H9 (cell line): Measurements from ENCODE around the gene PLCG1. TPM values are rescaled to one million over a fixed set of nuclear protein-coding genes. Genes with fewer than 3 reads are reported as not detected.

Source experiments
- DNase-seq: peaks from one replicate; pipeline ENCODE4 v3.0.0-alpha.2; 2017
- H2AFZ ChIP-seq: one replicate; pipeline ENCODE4 v1.6.1; 2013; ENCODE audit warnings: mild to moderate bottlenecking, low read length, control low read depth, moderate library complexity
- H2AK5ac ChIP-seq: 2 replicates; pipeline ENCODE4 v1.6.1; 2013; ENCODE audit warnings: low read length, control low read depth, mixed read lengths; ENCODE audit not compliant: insufficient read length
- H2BK120ac ChIP-seq: one replicate; pipeline ENCODE4 v1.6.1; 2013; ENCODE audit warnings: low read depth, mild to moderate bottlenecking, low read length, control low read depth, inconsistent platforms; ENCODE audit not compliant: poor library complexity, severe bottlenecking
- H2BK12ac ChIP-seq: 2 replicates; pipeline ENCODE4 v1.6.1; 2013; ENCODE audit warnings: low read length, control low read depth, mixed read lengths, low read depth; ENCODE audit not compliant: insufficient read length
- H2BK15ac ChIP-seq: 2 replicates; pipeline ENCODE4 v1.6.1; 2013; ENCODE audit warnings: low read depth, low read length, control low read depth
- H2BK20ac ChIP-seq: one replicate; pipeline ENCODE4 v1.6.1; 2013; ENCODE audit warnings: low read depth, mild to moderate bottlenecking, low read length, control low read depth, inconsistent platforms; ENCODE audit not compliant: poor library complexity, severe bottlenecking
- H2BK5ac ChIP-seq: 2 replicates; pipeline ENCODE4 v1.6.1; 2013; ENCODE audit warnings: low read length, control low read depth, mixed read lengths; ENCODE audit not compliant: insufficient read length
- H3K14ac ChIP-seq: 2 replicates; pipeline ENCODE4 v1.6.1; 2013; ENCODE audit warnings: low read length, control low read depth; ENCODE audit not compliant: insufficient read depth
- H3K18ac ChIP-seq: 2 replicates; pipeline ENCODE4 v1.6.1; 2013; ENCODE audit warnings: low read depth, mild to moderate bottlenecking, mixed read lengths, low read length, control low read depth; ENCODE audit not compliant: insufficient read length
- H3K23ac ChIP-seq: 2 replicates; pipeline ENCODE4 v1.6.1; 2013; ENCODE audit warnings: low read length, control low read depth, mixed read lengths, low read depth; ENCODE audit not compliant: insufficient read length
- H3K23me2 ChIP-seq: 2 replicates; pipeline ENCODE4 v1.6.1; 2013; ENCODE audit warnings: low read depth, mild to moderate bottlenecking, mixed read lengths, low read length, control low read depth; ENCODE audit not compliant: insufficient read length, poor library complexity, severe bottlenecking
- H3K27ac ChIP-seq: 2 replicates; pipeline ENCODE4 v1.5.1; 2013; ENCODE audit warnings: low read length, control low read depth, mixed read lengths, low read depth; ENCODE audit not compliant: insufficient read length
- H3K27me3 ChIP-seq: 2 replicates; pipeline ENCODE4 v1.6.1; 2013; ENCODE audit warnings: low read length, control low read depth, inconsistent platforms; ENCODE audit not compliant: insufficient read depth
- H3K4ac ChIP-seq: 2 replicates; pipeline ENCODE4 v1.6.1; 2013; ENCODE audit warnings: low read depth, mild to moderate bottlenecking, control low read depth, inconsistent platforms, low read length, moderate library complexity
- H3K4me1 ChIP-seq: 2 replicates; pipeline ENCODE4 v1.6.1; 2013; ENCODE audit warnings: low read length, control low read depth, inconsistent platforms; ENCODE audit not compliant: insufficient read depth
- H3K4me2 ChIP-seq: 2 replicates; pipeline ENCODE4 v1.6.1; 2013; ENCODE audit warnings: low read length, control low read depth, mixed read lengths; ENCODE audit not compliant: insufficient read length, insufficient read depth
- H3K56ac ChIP-seq: 2 replicates; pipeline ENCODE4 v1.6.1; 2013; ENCODE audit warnings: low read depth, mild to moderate bottlenecking, mixed read lengths, low read length, control low read depth; ENCODE audit not compliant: insufficient read length
- H3K79me1 ChIP-seq: 2 replicates; pipeline ENCODE4 v1.6.1; 2013; ENCODE audit warnings: low read depth, mild to moderate bottlenecking, moderate library complexity, low read length, control low read depth, inconsistent platforms; ENCODE audit not compliant: insufficient read depth, poor library complexity, severe bottlenecking
- H3K79me2 ChIP-seq: 2 replicates; pipeline ENCODE4 v1.6.1; 2013; ENCODE audit warnings: low read length, control low read depth, inconsistent platforms; ENCODE audit not compliant: insufficient read depth
- H3K9ac ChIP-seq: 2 replicates; pipeline ENCODE4 v1.6.1; 2013; ENCODE audit warnings: low read length, control low read depth, mixed read lengths; ENCODE audit not compliant: insufficient read length; ENCODE audit errors: extremely low read depth
- H3K9me3 ChIP-seq: one replicate; pipeline ENCODE4 v1.6.1; 2013; ENCODE audit warnings: low read depth, low read length, inconsistent platforms; ENCODE audit not compliant: control insufficient read depth
- H3T11ph ChIP-seq: one replicate; pipeline ENCODE4 v1.6.1; 2013; ENCODE audit warnings: mild to moderate bottlenecking, low read length, control low read depth, inconsistent platforms
- H4K20me1 ChIP-seq: one replicate; pipeline ENCODE4 v1.6.1; 2013; ENCODE audit not compliant: control insufficient read depth, insufficient read length, insufficient read depth
- H4K5ac ChIP-seq: 2 replicates; pipeline ENCODE4 v1.6.1; 2013; ENCODE audit warnings: low read depth, mild to moderate bottlenecking, mixed read lengths, low read length, control low read depth; ENCODE audit not compliant: insufficient read length
- H4K8ac ChIP-seq: replicated peaks from 2 replicates; pipeline ENCODE4 v1.6.1; 2013; ENCODE audit warnings: low read length, control low read depth, mixed read lengths, low read depth; ENCODE audit not compliant: insufficient read length
- H4K91ac ChIP-seq: 2 replicates; pipeline ENCODE4 v1.6.1; 2013; ENCODE audit warnings: low read depth, mild to moderate bottlenecking, moderate library complexity, mixed read lengths, low read length, control low read depth; ENCODE audit not compliant: insufficient read length
- H3K27ac Mint-ChIP-seq, 3 experiments: 2 replicates in 2 of 3; 3 replicates in 1 of 3; pipeline ENCODE4 v1.8.0; 2020 to 2021; ENCODE audit warnings: mixed read lengths in 3 of 3, mild to moderate bottlenecking in 1 of 3, moderate library complexity in 1 of 3
- H3K27me3 Mint-ChIP-seq: 2 replicates; pipeline ENCODE4 v1.8.0; 2021; ENCODE audit warnings: low read depth, mild to moderate bottlenecking, moderate library complexity, mixed read lengths
- H3K36me3 Mint-ChIP-seq, 3 experiments: 2 replicates in 2 of 3; 3 replicates in 1 of 3; pipeline ENCODE4 v1.8.0; 2020 to 2021; ENCODE audit warnings: low read depth in 3 of 3, mixed read lengths in 3 of 3; ENCODE audit not compliant: insufficient read depth in 1 of 3
- H3K4me1 Mint-ChIP-seq, 2 experiments: 2 replicates each; pipeline ENCODE4 v1.8.0; 2020; ENCODE audit warnings: mixed read lengths in 2 of 2
- H3K4me3 Mint-ChIP-seq, 2 experiments: 2 replicates in 1 of 2; 3 replicates in 1 of 2; pipeline ENCODE4 v1.8.0; 2020 to 2021; ENCODE audit warnings: mild to moderate bottlenecking in 2 of 2, mixed read lengths in 2 of 2, moderate library complexity in 1 of 2
- H3K9me3 Mint-ChIP-seq, 2 experiments: 2 replicates in 1 of 2; 3 replicates in 1 of 2; pipeline ENCODE4 v1.8.0; 2020; ENCODE audit warnings: mild to moderate bottlenecking in 2 of 2, mixed read lengths in 2 of 2, moderate library complexity in 1 of 2
- WGBS: extraction: QIAGEN DNeasy Blood & Tissue Kit; methylation state at CpG from one replicate; pipeline ENCODE4 v1.1.7; 2013; ENCODE audit warnings: missing lambda C conversion rate, low lambda C conversion rate, mixed read lengths; ENCODE audit not compliant: insufficient read length; ENCODE audit errors: extremely low coverage; 5-methylcytosine and 5-hydroxymethylcytosine counted together
- total RNA-seq: library from RNA; stranded (reverse); gene quantifications from 2 replicates; pipeline ENCODE4 v1.2.1, GENCODE V29; 2021
- TF ChIP-seq, protein P1 (sequence below): fragments of 200-600 bp; sonication (generic); conservative IDR thresholded peaks from 3 replicates; pipeline ENCODE4 v1.8.0; 2021; ENCODE audit warnings: antibody characterized with exemption, mild to moderate bottlenecking

Gene PLCG1
- total RNA-seq, 1 experiment from 2014 or later = 171 TPM

DNA sequence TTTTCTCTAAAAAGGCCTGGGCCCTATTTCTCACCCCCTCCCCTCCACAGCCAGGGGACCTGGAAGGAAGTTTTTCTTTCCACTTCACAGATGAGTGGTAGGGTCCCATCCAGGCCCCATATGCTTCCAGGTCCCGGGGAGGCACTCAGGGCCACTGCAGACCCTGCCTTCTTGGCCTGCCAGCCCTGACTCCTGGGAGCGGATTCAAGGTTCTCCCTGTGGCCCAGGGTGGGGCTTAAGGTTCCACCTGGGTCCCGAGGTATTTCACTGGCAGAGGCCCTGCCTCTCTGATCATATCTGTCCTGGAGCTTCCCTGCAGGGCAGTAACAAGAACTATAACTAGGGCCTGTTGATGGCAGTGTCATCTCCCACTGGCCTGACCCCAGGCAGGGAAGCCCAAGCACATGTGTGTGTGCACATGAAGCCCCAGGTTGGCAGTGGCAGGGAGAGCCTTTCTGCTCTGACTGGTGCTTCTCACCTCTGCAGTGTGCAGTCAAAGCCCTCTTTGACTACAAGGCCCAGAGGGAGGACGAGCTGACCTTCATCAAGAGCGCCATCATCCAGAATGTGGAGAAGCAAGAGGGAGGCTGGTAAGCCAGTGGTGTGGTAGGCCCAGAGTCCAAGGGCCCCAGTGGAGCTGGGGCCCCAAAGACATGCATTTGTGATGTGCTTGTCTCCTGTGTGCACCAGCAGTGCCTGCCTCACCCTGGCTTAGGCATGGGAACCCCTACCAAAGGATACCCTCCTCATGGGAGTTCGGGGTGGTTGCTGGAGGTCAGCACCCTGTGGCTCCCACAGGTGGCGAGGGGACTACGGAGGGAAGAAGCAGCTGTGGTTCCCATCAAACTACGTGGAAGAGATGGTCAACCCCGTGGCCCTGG, 31.2 kb downstream of the PLCG1 start:
- Histone ChIP-seq H3K9me3 (no peaks in the 10 kb centered on the region), H3K56ac (no peak overlapping the region), H2BK20ac (no peak overlapping the region), H4K91ac (no peak overlapping the region), H3K23ac (no peak overlapping the region), H2AFZ (no peak overlapping the region), H3K4me1 (no peaks in the 10 kb centered on the region), H3K79me1 (no peaks in the 10 kb centered on the region), H3K23me2 (no peaks in the 10 kb centered on the region), H2BK120ac (no peak overlapping the region), H2BK5ac (no peak overlapping the region), H3K4me2 (no peak overlapping the region), H3K27ac (no peak overlapping the region), H3K18ac (no peak overlapping the region), H3K14ac (no peak overlapping the region), H2BK15ac (no peak overlapping the region), H3K79me2 (no peaks in the 10 kb centered on the region), H4K5ac (no peak overlapping the region), H3T11ph (no peak overlapping the region), H4K8ac (no peak overlapping the region), H2BK12ac (no peak overlapping the region), H3K27me3 (no peaks in the 10 kb centered on the region), H3K4ac (no peak overlapping the region), H3K9ac (no peak overlapping the region), H4K20me1 (no peaks in the 10 kb centered on the region), H2AK5ac (no peak overlapping the region)
- H3K36me3 Mint-ChIP-seq = peaks cover 63 to 96% (median 89%) of the 10 kb centered on the region in 3 experiments
- DNase-seq = no peak
- no peak overlapping the region for H3K27ac Mint-ChIP-seq
- H3K4me1 Mint-ChIP-seq = peaks cover 4% of the 10 kb centered on the region in 2 experiments; a peak in 3 of 4 replicates
- H3K27me3 Mint-ChIP-seq = no peaks in the 10 kb centered on the region
- no peaks in the 10 kb centered on the region for H3K9me3 Mint-ChIP-seq
- no peak overlapping the region for H3K4me3 Mint-ChIP-seq
- TF ChIP-seq, protein P1, sequence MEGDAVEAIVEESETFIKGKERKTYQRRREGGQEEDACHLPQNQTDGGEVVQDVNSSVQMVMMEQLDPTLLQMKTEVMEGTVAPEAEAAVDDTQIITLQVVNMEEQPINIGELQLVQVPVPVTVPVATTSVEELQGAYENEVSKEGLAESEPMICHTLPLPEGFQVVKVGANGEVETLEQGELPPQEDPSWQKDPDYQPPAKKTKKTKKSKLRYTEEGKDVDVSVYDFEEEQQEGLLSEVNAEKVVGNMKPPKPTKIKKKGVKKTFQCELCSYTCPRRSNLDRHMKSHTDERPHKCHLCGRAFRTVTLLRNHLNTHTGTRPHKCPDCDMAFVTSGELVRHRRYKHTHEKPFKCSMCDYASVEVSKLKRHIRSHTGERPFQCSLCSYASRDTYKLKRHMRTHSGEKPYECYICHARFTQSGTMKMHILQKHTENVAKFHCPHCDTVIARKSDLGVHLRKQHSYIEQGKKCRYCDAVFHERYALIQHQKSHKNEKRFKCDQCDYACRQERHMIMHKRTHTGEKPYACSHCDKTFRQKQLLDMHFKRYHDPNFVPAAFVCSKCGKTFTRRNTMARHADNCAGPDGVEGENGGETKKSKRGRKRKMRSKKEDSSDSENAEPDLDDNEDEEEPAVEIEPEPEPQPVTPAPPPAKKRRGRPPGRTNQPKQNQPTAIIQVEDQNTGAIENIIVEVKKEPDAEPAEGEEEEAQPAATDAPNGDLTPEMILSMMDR = no peak
- WGBS = no CpG with 5 or more reads among the region's 10 CpGs
